Neuronal stem cell (in vitro differentiated cells): ENCODE data around the gene CAPNS1.

Source experiments
- DNase-seq: peaks from one replicate; pipeline ENCODE4 v3.0.0-alpha.2; 2013; ENCODE audit warnings: low spot score
- H2AFZ ChIP-seq: one replicate; pipeline ENCODE4 v1.6.1; 2013; ENCODE audit warnings: mild to moderate bottlenecking, low read length, inconsistent platforms
- H2AK5ac ChIP-seq: 2 replicates; pipeline ENCODE4 v1.6.1; 2013; ENCODE audit warnings: low read depth, mild to moderate bottlenecking, inconsistent platforms, low read length, moderate library complexity, mixed read lengths
- H2BK120ac ChIP-seq: 2 replicates; pipeline ENCODE4 v1.6.1; 2013; ENCODE audit warnings: low read depth, mild to moderate bottlenecking, inconsistent platforms, low read length, moderate library complexity, mixed read lengths
- H2BK12ac ChIP-seq: one replicate; pipeline ENCODE4 v1.6.1; 2013; ENCODE audit warnings: low read length, inconsistent platforms
- H2BK15ac ChIP-seq: 2 replicates; pipeline ENCODE4 v1.6.1; 2013; ENCODE audit warnings: mild to moderate bottlenecking, low read length, inconsistent platforms, mixed read lengths
- H2BK5ac ChIP-seq: one replicate; pipeline ENCODE4 v1.6.1; 2013; ENCODE audit warnings: inconsistent platforms, mild to moderate bottlenecking, low read length, moderate library complexity
- H3K14ac ChIP-seq: one replicate; pipeline ENCODE4 v1.6.1; 2013; ENCODE audit warnings: low read length, inconsistent platforms
- H3K18ac ChIP-seq: 2 replicates; pipeline ENCODE4 v1.6.1; 2013; ENCODE audit warnings: low read length, inconsistent platforms
- H3K23ac ChIP-seq: 2 replicates; pipeline ENCODE4 v1.6.1; 2013; ENCODE audit warnings: low read depth, mild to moderate bottlenecking, mixed read lengths, low read length, inconsistent platforms; ENCODE audit not compliant: poor library complexity
- H3K27ac ChIP-seq: replicated peaks from 3 replicates; pipeline ENCODE4 v1.5.1; 2013; ENCODE audit warnings: low read length, inconsistent platforms
- H3K27me3 ChIP-seq, 3 experiments: 2 replicates each; pipeline ENCODE4 v1.6.1; 2013; ENCODE audit warnings: low read length in 3 of 3, mild to moderate bottlenecking in 2 of 3, inconsistent platforms in 1 of 3, low read depth in 1 of 3, mixed read lengths in 1 of 3, moderate library complexity in 1 of 3; ENCODE audit not compliant: control insufficient read depth in 3 of 3, insufficient read depth in 3 of 3
- H3K36me3 ChIP-seq, 2 donors: replicated peaks in 1 of 2; 2 replicates each; pipeline ENCODE4 v1.6.1; 2013; ENCODE audit warnings: low read length in 2 of 2; ENCODE audit not compliant: control insufficient read depth in 2 of 2, insufficient read depth in 2 of 2
- H3K4ac ChIP-seq: 2 replicates; pipeline ENCODE4 v1.6.1; 2013; ENCODE audit warnings: inconsistent platforms, mild to moderate bottlenecking, low read length, moderate library complexity
- H3K4me1 ChIP-seq, 2 donors: 1 replicate in 1 of 2; 2 replicates in 1 of 2; pipeline ENCODE4 v1.6.1; 2013; ENCODE audit warnings: low read length in 2 of 2, low read depth in 1 of 2; ENCODE audit not compliant: control insufficient read depth in 2 of 2, insufficient read depth in 1 of 2
- H3K4me2 ChIP-seq: one replicate; pipeline ENCODE4 v1.6.1; 2013; ENCODE audit warnings: mild to moderate bottlenecking, low read length, inconsistent platforms; ENCODE audit not compliant: insufficient read depth, poor library complexity, severe bottlenecking
- H3K4me3 ChIP-seq, 2 donors: 2 replicates each; pipeline ENCODE4 v1.5.1; 2013; ENCODE audit warnings: low read length in 2 of 2, mild to moderate bottlenecking in 2 of 2, inconsistent platforms in 1 of 2, moderate library complexity in 1 of 2
- H3K79me1 ChIP-seq: one replicate; pipeline ENCODE4 v1.6.1; 2013; ENCODE audit warnings: low read depth, mild to moderate bottlenecking, inconsistent platforms, low read length, moderate library complexity
- H3K9ac ChIP-seq: one replicate; pipeline ENCODE4 v1.6.1; 2013; ENCODE audit warnings: mild to moderate bottlenecking, low read depth, low read length, inconsistent platforms; ENCODE audit not compliant: poor library complexity
- H3K9me3 ChIP-seq, 2 donors: replicated peaks in 1 of 2; 2 replicates each; pipeline versions ENCODE3 to v1.6.1; 2013; ENCODE audit warnings: low read length in 2 of 2, mild to moderate bottlenecking in 2 of 2, inconsistent platforms in 1 of 2, low read depth in 1 of 2, mixed read lengths in 1 of 2, moderate library complexity in 1 of 2; ENCODE audit not compliant: control insufficient read depth in 2 of 2, insufficient read depth in 1 of 2
- H4K8ac ChIP-seq: one replicate; pipeline ENCODE4 v1.6.1; 2013; ENCODE audit warnings: low read depth, mild to moderate bottlenecking, inconsistent platforms, low read length, moderate library complexity
- H4K91ac ChIP-seq: one replicate; pipeline ENCODE4 v1.6.1; 2013; ENCODE audit warnings: low read length, low read depth, mild to moderate bottlenecking, inconsistent platforms; ENCODE audit not compliant: poor library complexity
- WGBS, 2 donors: extraction: QIAGEN DNeasy Blood & Tissue Kit; methylation state at CpG; one replicate each; pipeline ENCODE4 v1.1.7; 2013; ENCODE audit warnings: missing lambda C conversion rate in 2 of 2, mixed read lengths in 1 of 2; ENCODE audit not compliant: insufficient read length in 2 of 2, insufficient replicate concordance in 1 of 2; ENCODE audit errors: extremely low coverage in 2 of 2; 5-methylcytosine and 5-hydroxymethylcytosine counted together

The CAPNS1 gene

GRCh38 chr19:36160821-36161596 is 21.1 kb downstream of the CAPNS1 start:
- no peak overlapping the region for H4K8ac ChIP-seq
- no peak overlapping the region for H2AFZ ChIP-seq
- H3K36me3 ChIP-seq: peaks cover 3 to 11% of the 10 kb centered on the region in 2 donors
- peaks cover 0 to 1% of the 10 kb centered on the region in 2 donors for H3K9me3 ChIP-seq
- no peak overlapping the region for H2BK120ac ChIP-seq
- no peak overlapping the region for H2BK15ac ChIP-seq
- no peak overlapping the region for H4K91ac ChIP-seq
- H3K4me1 ChIP-seq: peaks cover 0 to 5% of the 10 kb centered on the region in 2 donors
- no peak overlapping the region for H3K4me3 ChIP-seq
- DNase-seq: no peak
- H3K79me1 ChIP-seq: peaks cover 3% of the 10 kb centered on the region
- no peak overlapping the region for H2BK5ac ChIP-seq
- no peak overlapping the region for H3K4ac ChIP-seq
- no peak overlapping the region for H3K27ac ChIP-seq
- no peak overlapping the region for H3K4me2 ChIP-seq
- H3K27me3 ChIP-seq: no peaks in the 10 kb centered on the region
- no peak overlapping the region for H3K23ac ChIP-seq
- H3K9ac ChIP-seq: no peak overlapping the region
- H2BK12ac ChIP-seq: no peak overlapping the region
- no CpG with 5 or more reads among the region's 7 CpGs for WGBS, 2 donors
- no peak overlapping the region for H3K18ac ChIP-seq
- H2AK5ac ChIP-seq: no peak overlapping the region
- no peak overlapping the region for H3K14ac ChIP-seq

- H2BK120ac ChIP-seq: no peak overlapping the region
- H2AFZ ChIP-seq: no peak overlapping the region
- H2BK5ac ChIP-seq: no peak overlapping the region
- no peak overlapping the region for H3K27ac ChIP-seq
- H3K4ac ChIP-seq: no peak overlapping the region
- H3K36me3 ChIP-seq: peaks cover 3 to 11% of the 10 kb centered on the region in 2 donors
- peak overlapping the region; percentile 56 for H3K14ac ChIP-seq
- H3K4me2 ChIP-seq: no peak overlapping the region
- H4K91ac ChIP-seq: no peak overlapping the region
- H2BK12ac ChIP-seq: no peak overlapping the region
- H3K4me1 ChIP-seq: peaks cover 0 to 5% of the 10 kb centered on the region in 2 donors
- no peaks in the 10 kb centered on the region for H3K27me3 ChIP-seq
- no peak for DNase-seq
- H3K23ac ChIP-seq: no peak overlapping the region
- no CpG with 5 or more reads among the region's 12 CpGs for WGBS, 2 donors
- H3K4me3 ChIP-seq: no peak overlapping the region
- no peak overlapping the region for H2AK5ac ChIP-seq
- H3K79me1 ChIP-seq: peaks cover 3% of the 10 kb centered on the region
- no peak overlapping the region for H2BK15ac ChIP-seq
- no peak overlapping the region for H3K9ac ChIP-seq
- H3K18ac ChIP-seq: no peak overlapping the region
- H4K8ac ChIP-seq: no peak overlapping the region
- H3K9me3 ChIP-seq: peaks cover 0 to 1% of the 10 kb centered on the region in 2 donors
Observed at GRCh38 chr19:36163813-36164212, 23.9 kb downstream of the CAPNS1 start.

- no peak overlapping the region for H4K91ac ChIP-seq
- H3K79me1 ChIP-seq: no peaks in the 10 kb centered on the region
- no CpG with 5 or more reads among the region's 9 CpGs for WGBS, 2 donors
- H2AK5ac ChIP-seq: no peak overlapping the region
- no peaks in the 10 kb centered on the region for H3K27me3 ChIP-seq
- H2AFZ ChIP-seq: no peak overlapping the region
- peak overlapping the region; percentile 36 for H3K27ac ChIP-seq
- no peak overlapping the region for H3K4me2 ChIP-seq
- H3K4ac ChIP-seq: no peak overlapping the region
- no peak overlapping the region for H4K8ac ChIP-seq
- H3K23ac ChIP-seq: no peak overlapping the region
- no peaks in the 10 kb centered on the region for H3K9me3 ChIP-seq
- H3K18ac ChIP-seq: no peak overlapping the region
- H2BK12ac ChIP-seq: no peak overlapping the region
- H3K14ac ChIP-seq: no peak overlapping the region
- no peak overlapping the region for H2BK15ac ChIP-seq
- H3K4me3 ChIP-seq: no peak overlapping the region
- DNase-seq: no peak
- H3K36me3 ChIP-seq: no peaks in the 10 kb centered on the region
- H2BK5ac ChIP-seq: no peak overlapping the region
- no peak overlapping the region for H3K9ac ChIP-seq
- peaks cover 0 to 2% of the 10 kb centered on the region in 2 donors for H3K4me1 ChIP-seq
- no peak overlapping the region for H2BK120ac ChIP-seq
Observed at GRCh38 chr19:36169084-36169760, 29.4 kb downstream of the CAPNS1 start.

GRCh38 chr19:36172852-36173251 is 33.0 kb downstream of the CAPNS1 start:
- no peak overlapping the region for H4K8ac ChIP-seq
- H2BK120ac ChIP-seq: no peak overlapping the region
- no peak overlapping the region for H2AFZ ChIP-seq
- no peaks in the 10 kb centered on the region for H3K79me1 ChIP-seq
- no peak overlapping the region for H2AK5ac ChIP-seq
- H3K4ac ChIP-seq: no peak overlapping the region
- no peak overlapping the region for H2BK5ac ChIP-seq
- no peaks in the 10 kb centered on the region for H3K9me3 ChIP-seq
- H3K27me3 ChIP-seq: no peaks in the 10 kb centered on the region
- no peak overlapping the region for H4K91ac ChIP-seq
- peaks cover 0 to 2% of the 10 kb centered on the region in 2 donors for H3K4me1 ChIP-seq
- no peak overlapping the region for H3K14ac ChIP-seq
- no peak overlapping the region for H3K9ac ChIP-seq
- H3K27ac ChIP-seq: no peak overlapping the region
- no peak for DNase-seq
- no peaks in the 10 kb centered on the region for H3K36me3 ChIP-seq
- no peak overlapping the region for H3K18ac ChIP-seq
- H3K23ac ChIP-seq: no peak overlapping the region
- no peak overlapping the region for H3K4me2 ChIP-seq
- no peak overlapping the region for H2BK15ac ChIP-seq
- no CpG with 5 or more reads among the region's 5 CpGs for WGBS, 2 donors
- H3K4me3 ChIP-seq: no peak overlapping the region
- no peak overlapping the region for H2BK12ac ChIP-seq
